Measurements from ENCODE around the gene OSBPL9. TPM values are rescaled to one million over a fixed set of nuclear protein-coding genes. Genes with fewer than 3 reads are reported as not detected.

OSBPL9 gene
- polyA plus RNA-seq, 1 donor (not counting 4 experiments of a cell fraction or from before 2014, with no cell fraction given): 62.7 TPM

DNA sequence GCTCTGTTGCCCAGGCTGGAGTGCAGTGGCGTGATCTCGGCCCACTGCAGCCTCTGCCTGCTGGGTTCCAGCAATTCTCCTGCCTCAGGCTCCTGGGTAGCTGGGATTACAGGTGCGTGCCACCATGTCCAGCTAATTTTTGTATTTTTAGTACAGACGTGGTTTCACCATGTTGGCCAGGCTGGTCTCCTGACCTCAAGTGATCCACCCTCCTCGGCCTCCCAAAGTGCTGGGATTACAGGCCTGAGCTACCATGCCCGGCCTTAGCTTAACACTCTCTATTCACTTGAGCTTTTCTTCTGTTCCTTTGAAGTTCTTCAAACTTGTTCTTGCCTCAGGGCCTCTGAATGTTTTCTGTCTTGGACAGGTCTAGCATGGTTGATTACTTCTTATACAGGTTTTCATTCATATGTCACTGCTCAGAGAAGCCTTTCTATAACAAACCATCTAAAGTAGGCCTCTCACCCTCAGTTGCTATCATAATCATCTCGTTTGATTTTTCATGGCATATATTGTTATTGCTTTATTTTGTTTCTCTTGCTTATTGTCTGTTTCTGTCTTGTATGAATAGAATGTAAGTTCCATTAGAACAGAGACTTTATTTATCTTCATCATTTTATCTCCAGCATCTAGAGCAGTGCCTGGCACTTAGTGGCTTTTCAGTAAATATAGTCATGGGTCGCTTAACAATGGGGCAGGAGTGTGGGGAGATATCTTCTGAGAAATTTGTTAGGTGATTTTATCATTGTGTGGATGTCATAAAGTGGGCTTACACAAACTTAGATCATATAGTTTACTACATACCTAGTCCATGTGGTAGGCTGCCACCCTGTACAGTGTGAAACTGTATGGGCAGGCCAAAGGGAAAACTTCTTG lies 12.1 kb downstream of the OSBPL9 start:
- TF ChIP-seq EZH2 (IDR thresholded peaks at IDR 0.05; ENCODE audit: low read length): no peak
- TF ChIP-seq, protein P1, sequence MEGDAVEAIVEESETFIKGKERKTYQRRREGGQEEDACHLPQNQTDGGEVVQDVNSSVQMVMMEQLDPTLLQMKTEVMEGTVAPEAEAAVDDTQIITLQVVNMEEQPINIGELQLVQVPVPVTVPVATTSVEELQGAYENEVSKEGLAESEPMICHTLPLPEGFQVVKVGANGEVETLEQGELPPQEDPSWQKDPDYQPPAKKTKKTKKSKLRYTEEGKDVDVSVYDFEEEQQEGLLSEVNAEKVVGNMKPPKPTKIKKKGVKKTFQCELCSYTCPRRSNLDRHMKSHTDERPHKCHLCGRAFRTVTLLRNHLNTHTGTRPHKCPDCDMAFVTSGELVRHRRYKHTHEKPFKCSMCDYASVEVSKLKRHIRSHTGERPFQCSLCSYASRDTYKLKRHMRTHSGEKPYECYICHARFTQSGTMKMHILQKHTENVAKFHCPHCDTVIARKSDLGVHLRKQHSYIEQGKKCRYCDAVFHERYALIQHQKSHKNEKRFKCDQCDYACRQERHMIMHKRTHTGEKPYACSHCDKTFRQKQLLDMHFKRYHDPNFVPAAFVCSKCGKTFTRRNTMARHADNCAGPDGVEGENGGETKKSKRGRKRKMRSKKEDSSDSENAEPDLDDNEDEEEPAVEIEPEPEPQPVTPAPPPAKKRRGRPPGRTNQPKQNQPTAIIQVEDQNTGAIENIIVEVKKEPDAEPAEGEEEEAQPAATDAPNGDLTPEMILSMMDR (optimal IDR thresholded peaks at IDR 0.05 in 1 of 3, IDR thresholded peaks at IDR 0.05 in 1 of 3, conservative IDR thresholded peaks at IDR 0.05 in 1 of 3; ENCODE audit: extremely low read depth in 1 of 3, insufficient read depth in 2 of 3, low read length in 3 of 3): no peak
- Histone ChIP-seq H3K9ac (ENCODE audit: control insufficient read depth, extremely low read depth, insufficient read depth, low read length) (no peak overlapping the region), H3K4me2 (ENCODE audit: control insufficient read depth, extremely low read depth, insufficient read depth, low read depth, low read length) (no peak overlapping the region), H3K79me2 (ENCODE audit: control insufficient read depth, insufficient read depth, low read length) (peaks cover 53% of the 10 kb centered on the region), H3K9me1 (ENCODE audit: control insufficient read depth, extremely low read depth, insufficient read depth, low read length) (no peaks in the 10 kb centered on the region), H3K4me1 (ENCODE audit: control insufficient read depth, extremely low read depth, insufficient read depth, low read length) (peaks cover 3% of the 10 kb centered on the region), H3K27ac (ENCODE audit: control insufficient read depth, insufficient read depth, low read length) (no peak overlapping the region), H3K36me3 (ENCODE audit: control insufficient read depth in 2 of 2, extremely low read depth in 1 of 2, insufficient read depth in 2 of 2, low read length in 2 of 2) (no peaks in the 10 kb centered on the region), H3K9me3 (ENCODE audit: control insufficient read depth, low read depth, low read length) (no peaks in the 10 kb centered on the region), H3K27me3 (ENCODE audit: control insufficient read depth, extremely low read depth, insufficient read depth, low read length) (no peaks in the 10 kb centered on the region), H2AFZ (ENCODE audit: control insufficient read depth, low read length) (no peak overlapping the region), H4K20me1 (ENCODE audit: control insufficient read depth, extremely low read depth, insufficient read depth, low read length) (no peaks in the 10 kb centered on the region), H3K4me3 (ENCODE audit: control insufficient read depth in 2 of 3, extremely low read depth in 1 of 3, insufficient read depth in 2 of 3, low read depth in 1 of 3, low read length in 3 of 3) (no peak overlapping the region)
- dilution Hi-C loops (cut with MboI; ENCODE audit: extremely low pct_ligation_motif_present, low sequenced_read_pairs): no loop called here
- FAIRE-seq: peak; percentile 32
- no peak for DNase-seq (ENCODE audit: low read depth, low spot score)

DNA sequence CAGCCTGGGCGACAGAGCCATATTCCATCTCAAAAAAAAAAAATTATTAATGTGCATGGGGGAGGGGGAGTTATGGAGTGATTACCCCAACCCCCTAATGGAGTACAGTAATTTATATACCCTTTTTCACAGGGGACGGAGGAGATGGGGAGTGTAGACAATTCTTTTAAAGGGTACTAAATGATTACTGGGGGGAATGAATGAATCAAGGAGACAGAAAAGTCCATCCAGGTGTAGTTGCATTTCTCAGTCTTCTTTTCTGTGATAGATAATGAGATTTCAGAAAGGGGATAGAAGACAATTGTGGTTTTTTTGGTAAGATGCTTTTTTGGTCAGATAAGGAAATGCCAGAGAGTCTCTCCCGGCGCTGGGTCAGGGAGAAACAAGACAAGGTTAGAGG lies 13.0 kb downstream of the OSBPL9 start:
- Histone ChIP-seq H2AFZ (ENCODE audit: control insufficient read depth, low read length) (no peak overlapping the region), H3K4me3 (ENCODE audit: control insufficient read depth in 2 of 3, extremely low read depth in 1 of 3, insufficient read depth in 2 of 3, low read depth in 1 of 3, low read length in 3 of 3) (no peak overlapping the region), H3K79me2 (ENCODE audit: control insufficient read depth, insufficient read depth, low read length) (peaks cover 53% of the 10 kb centered on the region), H4K20me1 (ENCODE audit: control insufficient read depth, extremely low read depth, insufficient read depth, low read length) (no peaks in the 10 kb centered on the region), H3K36me3 (ENCODE audit: control insufficient read depth in 2 of 2, extremely low read depth in 1 of 2, insufficient read depth in 2 of 2, low read length in 2 of 2) (no peaks in the 10 kb centered on the region), H3K9me3 (ENCODE audit: control insufficient read depth, low read depth, low read length) (no peaks in the 10 kb centered on the region), H3K4me1 (ENCODE audit: control insufficient read depth, extremely low read depth, insufficient read depth, low read length) (peaks cover 3% of the 10 kb centered on the region), H3K27ac (ENCODE audit: control insufficient read depth, insufficient read depth, low read length) (no peak overlapping the region), H3K9ac (ENCODE audit: control insufficient read depth, extremely low read depth, insufficient read depth, low read length) (no peak overlapping the region), H3K27me3 (ENCODE audit: control insufficient read depth, extremely low read depth, insufficient read depth, low read length) (no peaks in the 10 kb centered on the region), H3K9me1 (ENCODE audit: control insufficient read depth, extremely low read depth, insufficient read depth, low read length) (no peaks in the 10 kb centered on the region), H3K4me2 (ENCODE audit: control insufficient read depth, extremely low read depth, insufficient read depth, low read depth, low read length) (no peak overlapping the region)
- FAIRE-seq (no peak), DNase-seq (ENCODE audit: low read depth, low spot score) (no peak)
- TF ChIP-seq EZH2 (IDR thresholded peaks at IDR 0.05; ENCODE audit: low read length): no peak
- TF ChIP-seq, protein P1 (optimal IDR thresholded peaks at IDR 0.05 in 1 of 3, IDR thresholded peaks at IDR 0.05 in 1 of 3, conservative IDR thresholded peaks at IDR 0.05 in 1 of 3; ENCODE audit: extremely low read depth in 1 of 3, insufficient read depth in 2 of 3, low read length in 3 of 3): no peak
- dilution Hi-C loops (cut with MboI; ENCODE audit: extremely low pct_ligation_motif_present, low sequenced_read_pairs): no loop called here

Data from keratinocyte (primary cell).